Right hindlimb (tissue), 1 donor: Measurements from ENCODE around the gene PIK3R3.

Experiments used
- DNase-seq: peaks from one replicate; pipeline ENCODE4 v3.0.0-alpha.2; 2018

The PIK3R3 gene

DNA sequence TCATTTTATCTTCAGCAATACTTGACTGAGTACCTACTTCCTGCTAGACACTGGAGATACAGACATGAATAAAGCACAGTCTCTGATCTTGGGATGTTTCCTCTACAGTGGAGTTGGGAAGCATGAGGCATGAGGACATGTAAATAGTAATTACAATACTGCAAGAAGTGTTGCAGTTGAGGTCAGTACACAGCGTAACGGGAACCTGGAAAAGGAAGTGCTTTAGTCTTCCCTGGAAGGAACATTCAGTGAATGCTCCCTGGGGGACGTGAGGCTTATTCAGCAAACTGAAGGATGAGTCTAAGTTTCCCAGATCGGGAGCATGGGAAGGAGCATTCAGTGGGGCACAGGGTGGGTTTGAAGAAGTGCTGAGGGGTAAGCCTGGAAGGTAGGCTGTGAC, 112.4 kb downstream of the PIK3R3 start:
- no peak for DNase-seq

DNA sequence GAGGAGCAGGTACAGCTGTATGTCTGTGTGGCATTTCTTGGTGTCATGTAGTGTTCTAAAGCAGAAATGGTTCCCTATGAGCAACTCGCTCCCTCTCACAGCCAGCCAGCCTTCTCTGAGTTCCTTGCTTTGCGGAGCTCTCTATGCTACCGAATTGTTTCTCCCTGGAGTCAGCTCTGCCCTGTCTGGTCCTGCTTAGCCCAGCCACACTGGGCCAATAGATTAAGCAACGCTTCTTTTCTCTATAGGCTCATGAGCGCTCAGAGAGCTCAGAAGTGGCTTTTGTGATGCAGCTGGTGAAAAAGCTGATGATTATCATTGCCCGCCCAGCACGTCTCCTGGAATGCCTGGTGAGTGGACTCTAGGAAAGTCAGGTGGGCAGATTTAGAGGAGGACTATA, 113.1 kb downstream of the PIK3R3 start:
- DNase-seq: no peak

DNA sequence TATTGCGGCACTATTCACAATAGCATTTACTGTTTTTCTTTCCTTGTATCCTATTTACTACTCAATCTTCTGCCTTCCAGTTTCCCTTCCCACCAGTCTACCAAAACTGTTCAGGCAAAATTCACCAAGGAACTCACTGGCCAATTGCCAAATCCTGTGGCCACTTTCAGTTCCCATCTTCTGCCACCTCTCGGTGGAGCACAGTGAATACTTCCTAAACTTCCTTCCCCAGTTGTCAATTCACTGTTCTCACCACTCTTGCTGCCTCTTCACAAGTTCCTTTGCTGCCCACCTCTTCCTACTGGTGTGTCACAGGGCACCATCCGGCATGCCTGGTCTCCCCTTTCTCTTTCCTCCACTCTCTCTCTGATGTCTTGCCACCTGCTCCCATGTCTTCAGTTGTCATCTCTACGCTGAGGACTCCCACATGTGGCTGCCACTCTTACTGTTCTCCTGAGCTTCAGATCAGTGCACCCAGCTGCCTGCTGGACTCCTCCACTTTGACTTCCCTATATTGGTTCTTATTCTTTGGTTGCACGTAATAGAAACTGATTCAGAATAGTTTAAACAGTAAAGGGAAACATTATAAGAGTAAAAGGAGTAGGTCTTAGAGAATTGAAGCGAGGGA, 114.4 kb downstream of the PIK3R3 start:
- DNase-seq: no peak

DNA sequence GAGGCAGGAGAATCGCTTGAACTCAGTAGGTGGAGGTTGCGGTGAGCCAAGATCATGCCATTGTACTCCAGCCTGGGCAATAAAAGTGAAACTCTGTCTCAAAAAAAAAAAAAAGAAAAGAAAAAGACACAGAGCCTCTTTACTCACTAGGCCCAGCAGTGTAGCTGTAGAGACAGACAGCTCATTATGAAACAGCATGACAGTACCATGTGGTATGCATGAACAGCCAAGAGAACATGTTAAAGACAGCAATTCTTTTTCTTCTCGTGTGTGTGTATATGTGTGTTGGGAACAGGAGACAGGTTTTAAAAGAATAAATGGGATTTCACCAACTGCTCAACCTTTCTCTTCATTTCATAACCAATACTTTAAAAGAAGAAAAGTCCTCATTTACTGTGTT, 118.8 kb downstream of the PIK3R3 start:
- DNase-seq: no peak

DNA sequence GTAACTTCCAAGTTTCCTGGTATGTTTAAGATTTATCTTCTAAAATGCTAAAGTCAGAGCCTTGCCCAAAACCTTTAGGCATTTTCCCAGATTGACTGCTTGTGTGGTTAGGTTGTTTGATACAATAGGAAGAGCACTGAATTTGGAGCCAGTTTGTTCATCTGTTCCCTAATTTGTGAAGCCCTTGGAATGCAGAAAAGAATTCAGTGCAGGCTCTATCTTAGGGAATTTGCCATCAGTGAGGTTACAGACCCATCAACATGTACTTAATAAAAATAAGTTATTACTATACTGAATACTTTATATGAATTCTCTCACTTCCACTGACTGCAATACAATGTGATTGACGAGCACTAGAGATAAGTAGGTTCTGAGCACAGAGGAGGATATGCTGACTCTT, 120.2 kb downstream of the PIK3R3 start:
- DNase-seq: no peak

DNA sequence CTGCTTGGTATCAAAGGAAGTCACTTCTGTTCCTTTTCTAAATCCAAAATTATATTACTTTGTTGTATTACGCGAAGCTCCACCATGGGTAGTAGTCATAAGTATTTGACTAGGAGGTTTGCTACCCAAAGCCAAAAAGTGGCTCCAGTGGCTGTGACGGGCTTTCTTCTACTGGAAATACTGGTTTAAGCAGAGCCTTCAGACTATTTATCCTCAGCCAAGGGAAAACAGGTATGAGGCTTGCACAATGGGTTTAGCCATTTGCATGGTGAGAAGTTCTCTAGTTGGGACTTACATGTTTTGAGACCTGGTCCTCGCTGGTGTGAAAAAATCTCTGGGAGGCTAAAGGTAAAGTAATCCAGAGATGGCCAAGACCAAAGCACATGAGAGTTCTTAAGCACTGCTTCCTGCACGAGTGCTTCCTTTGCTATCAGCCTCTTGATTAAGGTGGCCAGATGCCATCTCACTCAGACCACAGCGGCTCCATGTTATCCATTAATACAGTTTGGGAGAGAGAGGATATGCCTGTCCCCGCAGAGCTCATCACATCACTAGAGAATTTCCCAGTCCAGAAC, 121.2 kb downstream of the PIK3R3 start:
- no peak for DNase-seq

DNA sequence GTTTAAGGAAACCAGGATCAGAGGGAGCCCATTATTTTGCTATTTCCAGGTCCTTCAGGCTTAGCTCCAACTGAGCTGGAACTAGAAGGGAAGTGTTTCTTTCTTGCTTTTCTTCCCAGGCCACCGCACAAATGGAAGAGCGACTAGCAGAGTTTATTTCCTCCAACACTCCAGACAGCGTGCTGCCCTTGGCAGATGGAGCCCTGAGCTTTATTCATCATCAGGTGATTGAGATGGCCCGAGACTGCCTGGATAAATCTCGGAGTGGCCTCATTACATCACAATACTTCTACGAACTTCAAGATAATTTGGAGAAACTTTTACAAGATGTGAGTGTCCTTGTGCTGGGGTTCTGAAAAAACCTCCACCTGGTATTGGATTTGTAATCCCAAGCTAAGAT, 121.8 kb downstream of the PIK3R3 start:
- DNase-seq: no peak

DNA sequence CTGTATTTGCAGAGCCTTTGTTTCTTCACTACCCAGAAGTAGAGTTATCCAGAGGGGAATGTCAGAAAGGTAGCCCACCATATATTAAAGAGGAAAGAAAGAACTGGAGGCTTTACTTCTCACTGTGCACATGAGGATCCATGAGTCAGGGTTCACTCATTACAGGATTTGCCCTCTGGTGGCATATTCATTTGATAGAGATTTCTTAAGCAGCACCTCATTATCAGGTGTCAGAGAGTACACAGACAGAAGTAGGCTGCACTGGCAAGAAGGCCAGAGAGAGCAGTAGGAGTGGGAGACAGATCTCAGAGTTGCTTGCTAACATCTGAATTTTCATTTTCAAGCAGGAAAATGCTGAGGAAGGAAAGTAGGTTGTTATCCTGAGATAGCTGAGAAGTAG, 123.8 kb downstream of the PIK3R3 start:
- DNase-seq: no peak

DNA sequence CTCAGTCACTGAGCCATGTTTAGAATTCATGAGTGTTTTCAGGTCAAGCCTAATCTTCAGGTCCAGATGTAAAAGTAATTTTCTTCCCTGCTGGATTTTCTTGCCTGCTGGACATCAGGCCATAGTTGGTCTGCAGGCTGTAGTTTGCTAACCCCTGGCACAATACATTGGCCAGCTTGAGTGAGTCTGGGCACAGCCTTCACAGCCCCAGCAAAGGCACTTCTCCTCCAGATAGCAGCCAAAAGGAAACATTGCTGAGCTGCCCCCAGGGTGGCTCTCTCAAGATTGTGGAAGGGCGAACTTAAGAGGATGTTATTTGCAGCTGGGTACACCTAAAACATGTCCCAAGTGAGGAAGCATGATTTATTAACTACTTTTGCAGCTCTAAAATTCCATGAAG, 126.8 kb downstream of the PIK3R3 start:
- DNase-seq: no peak

DNA sequence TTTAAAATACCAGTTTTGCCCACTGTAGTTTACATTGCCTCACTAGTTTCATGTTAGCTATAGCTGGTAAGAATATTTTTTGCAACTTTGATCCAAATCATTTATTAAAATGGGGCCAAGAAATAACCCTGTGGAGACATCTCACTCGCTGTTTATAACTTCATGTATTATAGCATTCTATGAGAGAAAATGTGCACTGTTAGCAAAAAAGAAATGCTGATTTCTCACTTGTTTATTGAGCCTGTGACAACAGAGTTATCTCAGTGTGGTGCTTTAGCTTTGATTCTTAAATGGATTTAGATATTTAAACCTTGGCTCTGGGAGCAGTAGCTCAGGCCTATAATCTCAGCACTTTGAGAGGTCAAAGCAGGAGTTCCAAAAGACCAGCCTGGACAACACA, 127.9 kb downstream of the PIK3R3 start:
- DNase-seq: no peak

DNA sequence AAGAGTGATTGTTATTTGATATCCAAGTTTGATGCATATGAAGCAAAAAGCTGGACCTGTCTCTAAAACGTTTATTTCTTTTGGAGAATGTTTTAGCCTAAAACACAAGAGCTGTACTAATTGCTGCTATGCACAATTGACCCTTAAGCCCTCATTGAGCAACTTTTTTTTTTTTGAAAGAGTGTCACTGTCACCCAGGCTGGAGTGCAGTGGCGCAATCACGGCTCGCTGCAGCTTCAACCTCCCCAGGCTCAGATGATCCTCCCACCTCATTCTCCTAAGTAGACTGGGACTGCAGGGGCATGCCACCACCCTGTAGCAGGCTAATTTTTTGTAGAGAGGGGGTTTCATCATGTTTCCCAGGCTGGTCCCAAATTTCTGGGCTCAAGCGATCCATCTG, 129.1 kb downstream of the PIK3R3 start:
- DNase-seq: no peak

DNA sequence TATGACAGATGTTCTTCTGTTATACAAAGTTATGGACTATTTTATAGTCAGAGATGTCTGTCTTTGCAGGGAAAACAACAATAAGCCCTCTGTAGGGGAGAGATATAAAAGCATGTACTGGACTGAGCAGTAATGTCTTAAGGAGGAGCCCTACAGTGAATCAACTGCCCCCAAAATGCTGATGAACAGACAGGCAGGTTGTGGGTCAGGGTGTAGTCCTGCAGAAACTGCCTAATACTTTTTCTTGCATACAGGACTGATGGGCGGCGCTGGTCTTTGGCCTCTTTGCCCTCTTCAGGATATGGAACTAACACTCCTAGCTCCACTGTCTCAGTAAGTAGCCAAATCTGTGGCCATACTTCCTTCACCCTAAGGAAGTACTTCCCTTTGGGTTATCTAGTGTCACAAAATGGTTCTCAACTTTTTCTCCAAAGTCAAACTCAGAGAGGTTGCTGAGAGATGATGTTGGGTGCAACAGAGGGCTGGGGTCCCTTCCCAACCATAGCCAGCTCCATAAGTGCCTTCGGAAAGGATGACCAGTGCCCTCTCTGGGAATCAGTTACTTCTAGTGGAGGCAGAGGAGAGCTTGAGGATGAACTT, 129.8 kb downstream of the PIK3R3 start:
- DNase-seq: no peak

DNA sequence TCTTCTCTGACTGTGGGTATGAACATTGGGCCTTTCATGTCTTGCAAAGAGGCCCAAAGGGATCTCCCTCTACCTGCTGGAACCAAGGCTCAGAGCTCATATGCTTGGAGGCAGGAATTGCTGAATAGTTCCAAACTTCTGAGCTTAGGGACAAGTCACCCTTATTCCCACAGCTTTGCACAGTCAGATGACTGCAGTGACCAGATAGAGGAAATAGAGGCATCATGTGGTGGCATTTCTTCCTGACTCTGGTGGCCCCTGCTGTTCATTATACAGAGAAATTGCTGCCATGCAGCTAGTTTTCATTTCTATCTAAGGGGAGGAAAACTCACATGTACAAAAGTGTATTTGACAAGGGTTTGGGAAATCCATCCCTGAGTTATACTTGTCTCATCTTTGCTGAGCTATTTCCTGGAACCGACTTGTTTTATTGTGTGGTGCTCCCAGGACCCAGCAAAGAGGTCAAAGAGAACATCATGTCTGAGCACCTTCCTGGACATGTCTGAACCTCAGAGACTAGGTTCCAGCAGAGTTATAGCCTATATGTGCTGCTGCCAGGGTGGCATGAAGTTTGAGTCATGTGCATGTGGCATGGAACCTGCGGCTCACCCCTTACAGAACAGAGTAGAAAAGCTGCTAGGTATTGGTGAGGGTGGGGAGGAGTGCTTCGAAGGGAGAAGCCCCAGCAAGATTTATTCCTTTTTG, 131.2 kb downstream of the PIK3R3 start:
- DNase-seq: no peak

DNA sequence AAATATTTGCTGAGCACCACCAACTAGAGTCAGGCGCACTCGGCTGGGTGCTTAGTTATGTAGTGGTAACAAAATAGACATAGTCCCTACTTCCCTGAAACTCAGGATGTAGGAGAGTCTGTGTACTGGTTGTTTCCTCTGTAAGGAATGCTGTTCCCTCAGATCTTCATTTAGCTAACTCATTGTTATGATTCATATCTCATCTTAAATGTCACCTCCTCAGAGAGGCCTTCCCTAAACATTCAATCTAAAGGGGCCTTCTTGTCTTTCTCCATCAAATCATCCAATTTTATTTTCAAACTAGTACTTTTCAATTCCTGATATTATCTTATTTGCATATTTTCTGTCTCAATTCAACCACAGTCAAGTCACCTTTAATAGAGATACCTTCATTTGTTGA, 132.9 kb downstream of the PIK3R3 start:
- no peak for DNase-seq

DNA sequence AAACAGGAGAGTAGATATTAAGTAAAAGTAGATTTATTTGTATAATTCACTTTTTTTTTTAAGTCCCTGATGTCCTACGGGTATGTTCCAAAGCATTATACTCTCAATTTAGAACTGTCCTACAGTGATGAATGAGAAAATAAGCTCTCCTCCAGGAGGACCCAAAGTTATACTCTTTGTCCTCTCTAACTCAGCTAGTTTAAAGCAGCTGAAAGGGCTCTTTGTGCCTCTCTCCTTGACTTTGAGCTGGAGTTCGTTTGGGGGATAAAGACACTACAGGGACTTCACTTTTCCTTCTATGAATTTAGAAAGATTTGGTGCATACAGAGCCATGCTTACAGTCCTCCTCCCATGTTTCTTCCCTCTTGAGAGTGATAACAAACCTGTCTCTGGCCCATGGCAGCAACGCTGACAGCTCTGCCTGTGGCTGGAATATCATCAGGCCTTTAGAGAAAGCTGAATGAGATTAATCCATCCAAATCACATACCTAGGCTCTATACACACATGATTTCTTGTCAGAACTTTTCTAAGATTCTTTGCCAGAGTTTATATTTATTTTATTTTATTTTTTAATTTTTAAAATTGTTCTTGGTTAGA, 134.3 kb downstream of the PIK3R3 start:
- DNase-seq: no peak

DNA sequence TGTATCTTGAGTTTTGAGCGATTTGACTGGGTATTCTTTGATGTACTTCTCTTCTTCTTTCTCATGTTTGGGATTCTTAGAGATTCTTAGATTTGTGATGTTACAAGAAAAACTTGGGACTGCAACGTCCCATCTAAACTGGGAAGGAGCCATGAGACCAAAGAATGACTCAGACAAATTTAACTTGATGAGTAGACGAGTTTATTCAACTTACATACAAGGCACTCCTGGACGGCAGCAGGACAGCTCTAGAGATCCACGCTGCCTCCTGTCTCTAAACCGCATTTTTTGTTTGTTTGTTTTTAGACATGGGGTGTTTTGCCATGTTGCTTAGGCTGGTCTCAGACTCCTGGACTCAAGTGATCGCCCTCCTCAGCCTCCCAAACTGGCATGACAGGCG, 137.1 kb downstream of the PIK3R3 start:
- no peak for DNase-seq

DNA sequence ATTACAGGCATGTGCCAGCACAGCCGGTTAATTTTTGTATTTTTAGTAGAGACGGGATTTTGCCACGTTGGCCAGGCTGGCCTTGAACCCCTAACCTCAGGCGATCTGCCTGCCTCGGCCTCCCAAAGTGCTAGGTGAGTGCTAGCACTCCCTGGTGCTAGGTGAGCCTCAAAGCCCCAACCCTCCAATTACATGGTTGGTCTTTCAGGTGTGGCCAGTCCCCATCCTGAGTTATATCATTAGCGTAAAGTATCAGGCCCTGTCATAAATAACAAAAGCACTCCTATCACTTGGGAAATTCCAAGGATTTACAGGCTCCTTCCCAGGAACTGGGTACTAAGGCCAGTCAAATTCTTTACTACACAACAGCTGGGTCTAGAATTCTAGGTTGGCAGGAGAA, 138.0 kb downstream of the PIK3R3 start:
- no peak for DNase-seq
